Chondrocyte (in vitro differentiated cells): ENCODE measurements around the gene PBX3. TPM values are rescaled to one million over a fixed set of nuclear protein-coding genes. Genes with fewer than 3 reads are reported as not detected.

ENCODE experiments used
- DNase-seq: peaks from one replicate; pipeline ENCODE4 v3.0.0; 2021; ENCODE audit warnings: mixed read lengths, low spot score
- H3K27ac Mint-ChIP-seq: one replicate; pipeline ENCODE4 v1.8.0; 2021; ENCODE audit warnings: mild to moderate bottlenecking, moderate library complexity, mixed read lengths; ENCODE audit not compliant: unreplicated experiment
- H3K27me3 Mint-ChIP-seq: 2 replicates; pipeline ENCODE4 v1.8.0; 2021; ENCODE audit warnings: low read depth, mixed read lengths
- H3K36me3 Mint-ChIP-seq: 2 replicates; pipeline ENCODE4 v1.8.0; 2021; ENCODE audit warnings: low read depth, mixed read lengths
- H3K4me1 Mint-ChIP-seq: 2 replicates; pipeline ENCODE4 v1.8.0; 2021; ENCODE audit warnings: low read depth, mild to moderate bottlenecking, mixed read lengths
- H3K4me3 Mint-ChIP-seq: one replicate; pipeline ENCODE4 v1.8.0; 2021; ENCODE audit warnings: mild to moderate bottlenecking, moderate library complexity, mixed read lengths; ENCODE audit not compliant: unreplicated experiment
- H3K9me3 Mint-ChIP-seq: 2 replicates; pipeline ENCODE4 v1.8.0; 2021; ENCODE audit warnings: low read depth, mixed read lengths
- total RNA-seq: library from RNA; stranded (reverse); gene quantifications from 3 replicates; pipeline ENCODE4 v1.2.1, GENCODE V29; 2021
- TF ChIP-seq, protein P1 (sequence below): fragments of 200-600 bp; sonication (generic); IDR thresholded peaks from 2 replicates; pipeline ENCODE4 v1.5.0; 2021; ENCODE audit warnings: antibody characterized with exemption, mild to moderate bottlenecking, moderate library complexity

The PBX3 gene
- total RNA-seq, 1 donor from 2014 or later = 24.1 TPM

DNA sequence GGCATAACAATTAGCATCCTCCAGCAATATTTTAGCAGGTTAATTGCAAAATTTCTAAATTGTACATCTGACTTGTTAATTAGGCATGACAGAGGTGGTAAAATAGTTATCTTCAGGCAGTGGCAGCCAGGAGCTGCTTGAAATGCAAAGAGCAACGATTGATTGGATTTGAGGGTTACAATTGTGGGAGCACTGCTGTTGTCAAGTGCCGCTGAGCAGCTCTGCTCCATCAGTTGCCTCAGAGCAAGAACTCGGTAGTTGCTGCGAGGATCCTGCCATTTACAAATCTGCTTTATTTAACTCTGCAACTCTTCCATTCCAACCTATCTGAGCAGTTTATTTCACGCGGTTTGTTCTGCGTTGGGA, 12.6 kb downstream of the PBX3 start:
- H3K4me1 Mint-ChIP-seq = peaks cover 32% of the 10 kb centered on the region
- TF ChIP-seq, protein P1, sequence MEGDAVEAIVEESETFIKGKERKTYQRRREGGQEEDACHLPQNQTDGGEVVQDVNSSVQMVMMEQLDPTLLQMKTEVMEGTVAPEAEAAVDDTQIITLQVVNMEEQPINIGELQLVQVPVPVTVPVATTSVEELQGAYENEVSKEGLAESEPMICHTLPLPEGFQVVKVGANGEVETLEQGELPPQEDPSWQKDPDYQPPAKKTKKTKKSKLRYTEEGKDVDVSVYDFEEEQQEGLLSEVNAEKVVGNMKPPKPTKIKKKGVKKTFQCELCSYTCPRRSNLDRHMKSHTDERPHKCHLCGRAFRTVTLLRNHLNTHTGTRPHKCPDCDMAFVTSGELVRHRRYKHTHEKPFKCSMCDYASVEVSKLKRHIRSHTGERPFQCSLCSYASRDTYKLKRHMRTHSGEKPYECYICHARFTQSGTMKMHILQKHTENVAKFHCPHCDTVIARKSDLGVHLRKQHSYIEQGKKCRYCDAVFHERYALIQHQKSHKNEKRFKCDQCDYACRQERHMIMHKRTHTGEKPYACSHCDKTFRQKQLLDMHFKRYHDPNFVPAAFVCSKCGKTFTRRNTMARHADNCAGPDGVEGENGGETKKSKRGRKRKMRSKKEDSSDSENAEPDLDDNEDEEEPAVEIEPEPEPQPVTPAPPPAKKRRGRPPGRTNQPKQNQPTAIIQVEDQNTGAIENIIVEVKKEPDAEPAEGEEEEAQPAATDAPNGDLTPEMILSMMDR = no peak
- no peak overlapping the region for H3K4me3 Mint-ChIP-seq
- no peaks in the 10 kb centered on the region for H3K27me3 Mint-ChIP-seq
- DNase-seq = no peak
- H3K36me3 Mint-ChIP-seq = peaks cover 2% of the 10 kb centered on the region
- no peaks in the 10 kb centered on the region for H3K9me3 Mint-ChIP-seq
- H3K27ac Mint-ChIP-seq = no peak overlapping the region

DNA sequence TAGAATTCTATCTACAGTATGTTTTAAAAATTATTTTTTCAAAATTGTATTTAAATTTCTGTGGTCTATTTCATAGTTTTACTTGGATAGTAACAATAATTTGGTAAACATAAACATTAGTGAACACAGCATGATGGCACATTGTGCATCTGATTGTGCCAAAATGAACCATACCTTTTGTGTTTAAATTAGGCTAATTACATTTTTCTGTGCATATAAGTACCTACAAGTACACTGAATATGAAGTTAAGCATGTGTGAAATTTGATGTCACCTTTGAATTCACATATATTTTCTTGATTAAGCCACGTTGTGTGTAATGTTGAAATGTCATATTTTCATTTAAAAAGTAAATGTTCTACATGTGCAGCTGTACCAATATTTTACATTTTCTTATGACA, 13.4 kb downstream of the PBX3 start:
- Mint-ChIP-seq H3K9me3 (no peaks in the 10 kb centered on the region), H3K4me1 (peaks cover 32% of the 10 kb centered on the region), H3K36me3 (peaks cover 2% of the 10 kb centered on the region), H3K27me3 (no peaks in the 10 kb centered on the region), H3K27ac (no peak overlapping the region), H3K4me3 (no peak overlapping the region)
- TF ChIP-seq, protein P1 = no peak
- DNase-seq = no peak

DNA sequence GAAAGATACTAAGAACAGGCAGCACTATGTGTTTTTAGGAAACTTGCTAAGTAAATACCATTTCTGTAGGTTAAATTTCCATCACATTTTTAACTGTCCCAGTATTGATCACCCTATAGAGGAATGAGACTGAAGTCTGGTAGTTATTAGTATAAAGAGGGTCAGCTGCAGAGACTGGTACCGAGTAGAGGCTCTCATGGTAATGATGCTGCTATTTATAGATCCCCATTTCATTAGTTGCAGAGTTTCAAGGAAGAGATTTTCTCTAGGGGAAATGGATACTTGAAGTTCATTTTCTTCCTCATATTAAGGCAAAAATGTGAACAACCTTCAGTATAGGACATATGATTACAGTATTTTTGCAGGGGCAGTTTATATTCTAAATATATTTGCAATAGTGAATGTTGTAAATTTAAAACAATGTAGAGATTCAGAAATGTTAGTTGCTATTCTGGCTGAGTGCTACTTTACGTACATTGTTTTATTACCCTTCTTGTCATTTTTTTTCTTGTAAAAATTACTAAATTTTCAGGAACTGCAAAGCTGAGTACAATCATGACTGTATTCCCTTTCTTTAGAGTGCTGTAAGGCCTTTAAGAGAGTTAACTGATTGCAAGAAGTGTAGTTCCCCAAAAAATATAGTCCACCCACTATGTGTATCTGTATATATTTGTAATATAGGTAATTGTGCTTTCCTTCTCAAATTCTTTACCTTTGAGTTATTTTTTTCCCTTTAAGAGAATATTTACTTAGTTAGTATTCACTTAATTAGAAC, 14.7 kb downstream of the PBX3 start:
- peaks cover 32% of the 10 kb centered on the region for H3K4me1 Mint-ChIP-seq
- no peaks in the 10 kb centered on the region for H3K36me3 Mint-ChIP-seq
- no peaks in the 10 kb centered on the region for H3K27me3 Mint-ChIP-seq
- no peaks in the 10 kb centered on the region for H3K9me3 Mint-ChIP-seq
- no peak overlapping the region for H3K4me3 Mint-ChIP-seq
- no peak overlapping the region for H3K27ac Mint-ChIP-seq
- TF ChIP-seq, protein P1 = no peak
- DNase-seq = no peak

DNA sequence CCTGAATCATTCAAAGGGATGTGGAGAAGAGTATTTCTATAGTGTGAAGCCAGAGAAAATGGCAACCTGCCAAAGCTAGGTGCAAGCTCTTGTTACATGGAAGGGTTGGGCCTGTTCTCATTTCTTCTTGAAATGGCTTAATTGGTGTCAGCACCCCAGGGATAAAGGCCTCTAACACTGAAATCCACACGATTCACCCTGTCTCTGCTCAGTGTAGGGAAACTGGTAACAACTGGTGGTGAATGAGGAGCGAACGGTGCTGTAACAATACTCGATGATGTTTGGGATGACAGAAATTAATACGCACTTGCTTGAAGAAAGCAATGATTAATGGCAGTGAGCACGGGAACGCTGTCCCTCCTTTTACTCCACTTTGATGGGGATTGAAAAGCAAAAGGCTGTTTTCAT, 16.2 kb downstream of the PBX3 start:
- H3K4me3 Mint-ChIP-seq = no peak overlapping the region
- TF ChIP-seq, protein P1 = no peak

DNA sequence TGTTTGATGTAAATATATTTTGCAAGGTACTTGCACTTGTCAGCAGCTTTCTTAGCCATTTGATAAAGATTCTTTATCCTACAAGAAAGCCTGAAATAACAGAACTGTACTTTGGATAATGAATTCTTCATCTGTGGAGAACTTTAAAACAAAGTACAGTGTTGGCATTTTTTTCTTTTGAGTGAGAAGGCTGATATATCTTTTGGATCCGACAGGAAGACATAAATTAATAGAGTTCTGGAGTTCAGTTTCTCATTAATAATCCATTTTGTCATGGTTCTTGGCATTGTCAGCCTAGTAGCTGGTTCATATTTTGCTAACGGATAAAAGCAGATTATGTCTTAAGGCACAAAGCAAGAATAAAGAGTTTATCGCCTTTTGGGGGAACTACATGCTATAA, 17.0 kb downstream of the PBX3 start:
- Mint-ChIP-seq H3K27me3 (no peaks in the 10 kb centered on the region), H3K4me1 (peaks cover 30% of the 10 kb centered on the region), H3K27ac (no peak overlapping the region), H3K36me3 (peaks cover 1% of the 10 kb centered on the region), H3K4me3 (no peak overlapping the region), H3K9me3 (peaks cover 2% of the 10 kb centered on the region)
- DNase-seq = no peak
- TF ChIP-seq, protein P1 = no peak

More for the DNA sequence above, 16.2 kb downstream of the PBX3 start:
- H3K27me3 Mint-ChIP-seq = no peaks in the 10 kb centered on the region
- no peaks in the 10 kb centered on the region for H3K9me3 Mint-ChIP-seq
- peaks cover 32% of the 10 kb centered on the region for H3K4me1 Mint-ChIP-seq
- DNase-seq = no peak
- H3K27ac Mint-ChIP-seq = no peak overlapping the region
- H3K36me3 Mint-ChIP-seq = no peaks in the 10 kb centered on the region
